ENCODE data around the gene ACSM2B.

The ACSM2B gene

DNA sequence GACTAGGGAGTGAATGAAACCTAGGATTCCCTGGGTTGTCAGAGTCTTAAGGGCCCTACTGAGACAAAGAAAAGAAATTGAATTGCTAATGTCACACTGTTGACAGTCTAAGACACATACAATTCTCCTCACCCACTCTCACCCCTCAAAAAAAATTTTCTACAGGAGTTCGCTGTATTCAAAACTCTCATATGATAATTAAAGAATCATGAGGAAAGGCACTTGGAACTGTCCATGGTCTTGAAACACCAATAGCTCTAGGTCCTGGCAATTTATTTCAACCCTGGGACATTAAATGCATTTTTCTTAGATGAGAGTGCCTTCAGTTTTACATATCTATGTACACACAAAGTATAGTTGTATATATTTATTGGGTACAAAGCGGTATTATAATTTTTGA lies 20.5 kb downstream of the ACSM2B start:
- TF ChIP-seq, protein P1, sequence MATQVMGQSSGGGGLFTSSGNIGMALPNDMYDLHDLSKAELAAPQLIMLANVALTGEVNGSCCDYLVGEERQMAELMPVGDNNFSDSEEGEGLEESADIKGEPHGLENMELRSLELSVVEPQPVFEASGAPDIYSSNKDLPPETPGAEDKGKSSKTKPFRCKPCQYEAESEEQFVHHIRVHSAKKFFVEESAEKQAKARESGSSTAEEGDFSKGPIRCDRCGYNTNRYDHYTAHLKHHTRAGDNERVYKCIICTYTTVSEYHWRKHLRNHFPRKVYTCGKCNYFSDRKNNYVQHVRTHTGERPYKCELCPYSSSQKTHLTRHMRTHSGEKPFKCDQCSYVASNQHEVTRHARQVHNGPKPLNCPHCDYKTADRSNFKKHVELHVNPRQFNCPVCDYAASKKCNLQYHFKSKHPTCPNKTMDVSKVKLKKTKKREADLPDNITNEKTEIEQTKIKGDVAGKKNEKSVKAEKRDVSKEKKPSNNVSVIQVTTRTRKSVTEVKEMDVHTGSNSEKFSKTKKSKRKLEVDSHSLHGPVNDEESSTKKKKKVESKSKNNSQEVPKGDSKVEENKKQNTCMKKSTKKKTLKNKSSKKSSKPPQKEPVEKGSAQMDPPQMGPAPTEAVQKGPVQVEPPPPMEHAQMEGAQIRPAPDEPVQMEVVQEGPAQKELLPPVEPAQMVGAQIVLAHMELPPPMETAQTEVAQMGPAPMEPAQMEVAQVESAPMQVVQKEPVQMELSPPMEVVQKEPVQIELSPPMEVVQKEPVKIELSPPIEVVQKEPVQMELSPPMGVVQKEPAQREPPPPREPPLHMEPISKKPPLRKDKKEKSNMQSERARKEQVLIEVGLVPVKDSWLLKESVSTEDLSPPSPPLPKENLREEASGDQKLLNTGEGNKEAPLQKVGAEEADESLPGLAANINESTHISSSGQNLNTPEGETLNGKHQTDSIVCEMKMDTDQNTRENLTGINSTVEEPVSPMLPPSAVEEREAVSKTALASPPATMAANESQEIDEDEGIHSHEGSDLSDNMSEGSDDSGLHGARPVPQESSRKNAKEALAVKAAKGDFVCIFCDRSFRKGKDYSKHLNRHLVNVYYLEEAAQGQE (IDR thresholded peaks at IDR 0.05; ENCODE audit: insufficient read depth in 1 of 2, low read depth in 2 of 2, low read length in 2 of 2) = peak in 1 of 2 experiments; percentile 42; a peak in 1 of 4 replicates

DNA sequence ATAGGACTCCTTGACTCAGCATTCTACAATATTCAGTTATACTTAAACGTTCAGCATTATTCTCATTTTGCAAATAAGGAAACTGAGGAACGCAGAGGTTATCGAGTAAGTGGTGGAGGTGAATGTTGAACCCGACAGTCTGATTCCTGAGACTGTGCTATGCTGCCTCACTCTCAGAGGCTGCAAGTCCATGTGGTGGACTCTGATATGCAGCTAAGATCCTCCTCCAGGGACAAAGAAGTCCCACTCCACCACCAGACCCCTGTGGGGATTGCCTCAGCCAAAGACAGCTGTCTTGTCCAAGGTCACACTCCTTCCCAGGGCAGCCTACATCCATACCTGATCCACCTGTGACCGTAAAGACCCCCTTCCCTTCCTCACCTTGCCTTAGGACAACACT lies 37.5 kb downstream of the ACSM2B start:
- no peak for TF ChIP-seq POLR2AphosphoS5 (IDR thresholded peaks at IDR 0.05; ENCODE audit: low read depth, low read length)
- no peak for TF ChIP-seq FOXP2 (optimal IDR thresholded peaks at IDR 0.05; ENCODE audit: borderline replicate concordance, extremely low read depth, extremely low read length, insufficient read depth)
- TF ChIP-seq, protein P1 (IDR thresholded peaks at IDR 0.05; ENCODE audit: insufficient read depth in 1 of 2, low read depth in 2 of 2, low read length in 2 of 2) = no peak
- TF ChIP-seq TAF1 (IDR thresholded peaks at IDR 0.05; ENCODE audit: borderline replicate concordance, insufficient read depth, low read length) = no peak
- no peak for TF ChIP-seq SIN3A (IDR thresholded peaks at IDR 0.05; ENCODE audit: borderline replicate concordance, insufficient read depth, low read length)

DNA sequence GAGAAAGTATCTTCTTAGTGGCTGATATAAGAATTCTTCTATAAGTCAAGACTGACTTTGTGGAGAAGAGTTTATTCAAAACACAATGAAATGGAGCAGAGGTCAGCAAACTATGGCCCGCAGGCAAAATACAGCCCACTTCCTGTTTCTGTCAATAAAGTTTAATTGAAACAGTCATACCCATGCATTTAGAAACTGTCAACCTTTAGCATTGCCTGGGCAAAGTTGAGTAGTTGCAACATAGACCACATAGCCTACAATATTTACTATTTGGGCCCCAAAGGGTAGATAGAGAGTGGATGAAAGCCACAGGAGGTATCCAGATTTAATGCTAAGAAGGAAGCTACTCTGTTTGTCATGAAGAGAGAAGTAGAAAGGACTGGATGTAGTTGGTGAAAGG lies 38.0 kb downstream of the ACSM2B start:
- TF ChIP-seq FOXP2 (optimal IDR thresholded peaks at IDR 0.05; ENCODE audit: borderline replicate concordance, extremely low read depth, extremely low read length, insufficient read depth) = no peak
- no peak for TF ChIP-seq POLR2AphosphoS5 (IDR thresholded peaks at IDR 0.05; ENCODE audit: low read depth, low read length)
- TF ChIP-seq TAF1 (IDR thresholded peaks at IDR 0.05; ENCODE audit: borderline replicate concordance, insufficient read depth, low read length) = no peak
- TF ChIP-seq, protein P1 (IDR thresholded peaks at IDR 0.05; ENCODE audit: insufficient read depth in 1 of 2, low read depth in 2 of 2, low read length in 2 of 2) = no peak
- no peak for TF ChIP-seq SIN3A (IDR thresholded peaks at IDR 0.05; ENCODE audit: borderline replicate concordance, insufficient read depth, low read length)

DNA sequence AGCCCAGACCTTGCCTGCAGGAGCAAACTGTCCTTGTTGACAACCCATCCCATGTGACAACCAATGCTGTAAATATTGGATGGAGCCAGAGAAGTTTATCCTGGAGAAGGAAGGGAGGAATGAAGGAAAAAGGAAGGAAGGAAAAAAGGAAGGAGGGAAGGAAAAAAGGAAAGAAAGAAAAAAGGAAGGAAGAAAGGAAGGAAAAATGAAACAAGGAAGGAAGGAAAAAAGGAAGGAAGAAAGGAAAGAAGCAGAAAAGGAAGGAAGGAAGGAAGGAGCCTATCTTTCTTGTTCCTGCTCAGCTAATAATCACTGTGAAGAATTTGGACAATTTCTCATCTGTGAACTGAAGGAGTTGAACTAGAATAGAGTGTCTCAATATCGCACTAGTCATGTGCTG lies 56.1 kb downstream of the ACSM2B start:
- no peak for TF ChIP-seq TAF1 (IDR thresholded peaks at IDR 0.05; ENCODE audit: borderline replicate concordance, insufficient read depth, low read length)
- TF ChIP-seq, protein P1 (IDR thresholded peaks at IDR 0.05; ENCODE audit: insufficient read depth in 1 of 2, low read depth in 2 of 2, low read length in 2 of 2) = no peak
- TF ChIP-seq FOXP2 (optimal IDR thresholded peaks at IDR 0.05; ENCODE audit: borderline replicate concordance, extremely low read depth, extremely low read length, insufficient read depth) = no peak
- TF ChIP-seq POLR2AphosphoS5 (IDR thresholded peaks at IDR 0.05; ENCODE audit: low read depth, low read length) = no peak
- TF ChIP-seq SIN3A (IDR thresholded peaks at IDR 0.05; ENCODE audit: borderline replicate concordance, insufficient read depth, low read length) = no peak

DNA sequence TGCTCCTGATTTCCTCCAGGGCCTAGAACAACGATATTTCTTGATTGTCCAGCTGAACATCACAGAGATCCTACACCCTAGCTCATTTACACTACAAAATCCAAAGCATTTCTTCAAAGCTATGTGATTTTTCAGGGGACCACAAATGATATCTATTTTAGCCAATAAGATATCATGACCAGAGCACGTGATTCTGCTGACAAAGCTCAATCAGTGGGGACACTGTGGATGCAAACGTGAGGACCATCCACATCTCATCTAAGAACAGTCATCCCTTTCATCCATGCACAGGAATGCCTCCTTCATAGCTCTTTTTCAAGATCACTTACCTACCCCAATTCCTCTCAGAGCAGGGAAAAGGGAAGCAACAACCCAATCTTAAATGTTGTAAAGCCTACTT lies 56.9 kb downstream of the ACSM2B start:
- no peak for TF ChIP-seq POLR2AphosphoS5 (IDR thresholded peaks at IDR 0.05; ENCODE audit: low read depth, low read length)
- no peak for TF ChIP-seq SIN3A (IDR thresholded peaks at IDR 0.05; ENCODE audit: borderline replicate concordance, insufficient read depth, low read length)
- TF ChIP-seq, protein P1 (IDR thresholded peaks at IDR 0.05; ENCODE audit: insufficient read depth in 1 of 2, low read depth in 2 of 2, low read length in 2 of 2) = no peak
- no peak for TF ChIP-seq TAF1 (IDR thresholded peaks at IDR 0.05; ENCODE audit: borderline replicate concordance, insufficient read depth, low read length)
- TF ChIP-seq FOXP2 (optimal IDR thresholded peaks at IDR 0.05; ENCODE audit: borderline replicate concordance, extremely low read depth, extremely low read length, insufficient read depth) = no peak

Measured in PFSK-1 (cell line).